Measurements from ENCODE around the gene SLC35D1. TPM values are rescaled to one million over a fixed set of nuclear protein-coding genes. Genes with fewer than 3 reads are reported as not detected.
"Not testable (repeated sequence)": the region's sequence is repeated elsewhere in the genome, so short reads cannot be mapped to it uniquely, and the experiment has no call there.

Gene SLC35D1
- total RNA-seq, 1 donor from 2014 or later, result 16.3 TPM

DNA sequence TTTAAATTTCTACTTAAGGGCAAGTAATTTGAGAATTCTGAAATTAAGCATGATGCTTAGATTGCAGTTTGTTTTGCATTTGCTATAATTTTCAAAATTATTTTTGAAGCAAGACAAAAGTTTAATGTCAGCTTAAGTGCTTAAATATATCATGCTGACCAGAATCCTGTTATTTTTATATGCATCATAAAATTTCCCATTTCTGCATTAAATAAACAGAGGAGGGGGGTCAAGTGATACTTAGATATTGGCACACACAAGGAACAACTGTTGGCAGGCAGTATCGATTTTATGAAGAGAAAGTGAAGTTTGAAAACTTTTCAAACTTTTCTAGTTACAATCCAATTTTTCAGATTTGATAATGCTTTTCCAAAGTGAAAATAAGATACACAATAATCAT is 68.1 kb downstream of the SLC35D1 start:
- no peak for DNase-seq (ENCODE audit: low spot score)

- DNase-seq (ENCODE audit: low spot score), result no peak
Measured at GRCh38 chr1:66984491-66984890, 69.5 kb downstream of the SLC35D1 start.

GRCh38 chr1:66982561-66983260 is 71.2 kb downstream of the SLC35D1 start:
- DNase-seq (ENCODE audit: low spot score), result no peak

DNA sequence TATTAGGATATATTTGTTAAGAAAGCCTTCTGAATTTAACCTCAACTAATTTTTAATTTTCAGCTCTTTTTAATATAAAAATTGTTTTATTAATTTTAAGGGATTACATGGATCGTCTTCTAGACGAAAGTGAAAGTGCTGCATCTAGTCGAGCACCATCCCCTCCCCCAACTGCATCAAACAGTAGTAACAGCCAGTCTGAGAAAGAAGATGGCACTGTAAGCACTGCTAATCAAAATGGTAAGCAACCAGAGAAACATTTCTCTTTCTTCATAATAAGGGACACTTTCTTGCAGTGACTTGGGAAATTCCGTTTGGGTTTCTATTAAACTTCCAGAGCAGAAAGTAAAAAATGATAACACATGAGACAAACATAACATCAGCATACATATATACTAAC is 72.3 kb downstream of the SLC35D1 start:
- DNase-seq (ENCODE audit: low spot score), result peak; percentile 31

DNA sequence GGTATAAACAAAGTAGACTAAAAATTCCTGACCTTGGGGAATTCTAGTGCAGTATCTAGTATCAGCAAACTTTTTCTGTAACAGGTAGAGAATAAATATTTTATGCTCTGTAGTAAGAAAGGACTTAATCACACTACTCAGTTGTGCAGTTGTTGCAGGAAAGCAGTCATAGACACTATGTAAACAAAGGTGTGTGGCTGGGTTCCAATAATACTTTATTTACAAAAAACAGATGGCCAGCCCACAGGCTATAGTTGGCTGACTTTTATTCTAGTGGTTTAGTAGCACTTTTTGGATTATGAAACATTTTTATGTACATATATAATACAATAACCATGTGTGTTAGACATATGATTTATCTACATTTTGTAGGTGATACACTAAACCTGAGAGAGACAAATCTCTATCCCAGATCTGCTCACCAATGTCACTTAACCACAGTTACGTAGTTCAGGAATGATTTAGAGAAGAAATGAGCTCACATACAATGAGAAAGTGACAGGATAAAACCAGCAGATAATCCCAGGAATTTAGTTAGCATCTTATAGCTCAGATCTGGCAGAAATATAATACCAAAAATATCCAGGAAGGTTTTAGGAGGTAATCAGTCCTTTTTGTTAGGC is 73.1 kb downstream of the SLC35D1 start:
- no peak for DNase-seq (ENCODE audit: low spot score)

DNA sequence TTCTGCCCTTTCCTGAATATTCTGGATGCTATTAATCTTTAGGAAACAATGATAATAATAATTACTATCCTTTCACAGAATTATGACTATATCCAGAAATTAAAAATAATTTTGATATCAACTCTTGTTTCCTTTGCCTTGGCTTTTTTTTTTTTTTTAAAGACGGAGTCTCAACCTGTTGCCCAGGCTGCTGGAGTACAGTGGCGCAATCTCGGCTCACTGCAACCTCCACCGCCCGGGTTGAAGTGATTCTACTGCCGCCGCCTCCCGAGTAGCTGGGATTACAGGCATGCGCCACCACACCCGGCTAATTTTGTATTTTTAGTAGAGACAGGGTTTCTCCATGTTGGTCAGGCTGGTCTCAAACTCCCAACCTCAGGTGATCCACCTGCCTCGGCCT is 74.3 kb downstream of the SLC35D1 start:
- not testable (repeated sequence) for DNase-seq (ENCODE audit: low spot score)

GRCh38 chr1:66978201-66978600 is 75.7 kb downstream of the SLC35D1 start:
- DNase-seq (ENCODE audit: low spot score), result no peak

GRCh38 chr1:66968574-66968973 is 85.4 kb downstream of the SLC35D1 start:
- no peak for DNase-seq (ENCODE audit: low spot score)

DNA sequence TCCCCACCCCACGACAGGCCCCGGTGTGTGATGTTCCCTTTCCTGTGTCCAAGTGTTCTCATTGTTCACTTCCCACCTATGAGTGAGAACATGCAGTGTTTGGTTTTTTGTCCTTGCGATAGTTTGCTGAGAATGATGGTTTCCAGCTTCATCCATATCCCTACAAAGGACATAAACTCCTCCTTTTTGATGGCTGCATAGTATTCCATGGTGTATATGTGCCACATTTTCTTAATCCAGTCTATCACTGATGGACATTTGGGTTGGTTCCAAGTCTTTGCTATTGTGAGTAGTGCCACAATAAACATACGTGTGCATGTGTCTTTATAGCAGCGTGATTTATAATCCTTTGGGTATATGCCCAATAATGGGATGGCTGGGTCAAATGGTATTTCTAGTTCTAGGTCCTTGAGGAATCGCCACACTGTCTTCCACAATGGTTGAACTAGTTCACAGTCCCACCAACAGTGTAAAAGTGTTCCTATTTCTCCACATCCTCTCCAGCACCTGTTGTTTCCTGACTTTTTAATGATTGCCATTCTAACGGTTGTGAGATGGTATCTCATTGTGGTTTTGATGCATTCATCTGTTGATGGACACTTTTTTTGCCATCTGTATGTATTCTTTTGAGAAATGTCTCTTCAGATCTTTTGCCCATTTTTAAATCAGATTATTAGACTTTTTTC is 87.6 kb downstream of the SLC35D1 start:
- DNase-seq (ENCODE audit: low spot score), result not testable (repeated sequence)

- no peak for DNase-seq (ENCODE audit: low spot score)
Measured at GRCh38 chr1:66957938-66958337, 96.0 kb downstream of the SLC35D1 start.

DNA sequence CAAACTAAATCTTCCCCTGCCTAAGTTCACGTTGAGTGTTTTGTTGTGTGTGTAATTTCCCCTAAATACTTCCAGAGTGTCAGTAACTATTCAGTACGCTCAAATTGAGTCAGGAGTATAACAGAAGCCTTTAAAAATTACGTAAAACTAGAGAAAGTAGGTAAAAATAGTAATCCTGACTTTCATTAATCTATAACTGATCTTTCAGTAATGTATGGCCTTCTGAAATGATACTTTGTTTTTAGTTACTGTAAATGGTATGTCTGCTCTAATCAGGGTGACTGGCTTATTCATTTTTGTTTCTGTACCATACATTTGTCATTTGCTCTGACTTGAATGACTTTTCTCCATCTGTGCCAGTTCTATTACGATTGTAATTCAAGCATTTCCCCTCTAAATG is 99.7 kb downstream of the SLC35D1 start:
- no peak for DNase-seq (ENCODE audit: low spot score)

DNA sequence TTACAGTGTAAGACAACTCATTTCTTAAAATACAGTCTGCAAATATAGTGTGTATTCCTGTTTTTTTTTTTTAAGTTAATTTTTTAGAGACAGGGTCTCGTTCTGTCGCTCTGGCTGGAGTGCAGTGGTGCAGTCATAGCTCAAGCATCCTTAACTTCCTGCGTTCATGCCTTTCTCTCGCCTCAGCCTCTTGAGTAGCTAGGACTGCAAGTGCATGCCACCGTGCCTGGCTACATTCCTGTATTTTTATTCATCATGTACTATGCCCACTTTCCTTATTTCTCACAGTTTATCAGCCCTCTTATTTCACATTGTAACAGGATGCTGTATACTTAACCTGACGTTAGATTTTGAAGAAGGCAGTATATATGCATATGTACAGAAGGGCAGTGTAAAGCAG is 102.4 kb downstream of the SLC35D1 start:
- DNase-seq (ENCODE audit: low spot score), result no peak

Other genes starting within 250 kb of the SLC35D1 start
- gene DNAI4, start 129.3 kb downstream of the SLC35D1 start, total RNA-seq, result 17.1 TPM
- gene MIER1, start 129.2 kb downstream of the SLC35D1 start, total RNA-seq, result 38.5 TPM
- not detected for gene C1orf141, start 80.8 kb upstream of the SLC35D1 start, total RNA-seq
- 0.32 TPM for gene IL23R, start 112.3 kb upstream of the SLC35D1 start, total RNA-seq

All from mucosa of gallbladder (tissue), 1 donor.